Lower lobe of right lung (tissue), 2 donors: ENCODE measurements around the gene ANO7. TPM values are rescaled to one million over a fixed set of nuclear protein-coding genes. Genes with fewer than 3 reads are reported as not detected.

ENCODE experiments used
- ATAC-seq, 2 donors: fragments of 200-7000 bp; cut with Tn5 transposase; one replicate each; pipeline ENCODE4 v1.9.1; 2020 to 2022; ENCODE audit warnings: mild to moderate bottlenecking in 2 of 2, moderate library complexity in 2 of 2
- DNase-seq: peaks from one replicate; pipeline ENCODE4 v3.0.0-alpha.2; 2020
- H3K27ac ChIP-seq: fragments of 200-600 bp; one replicate; pipeline ENCODE4 v1.8.0; 2022
- H3K27me3 ChIP-seq: fragments of 200-600 bp; one replicate; pipeline ENCODE4 v1.8.0; 2022; ENCODE audit warnings: low read depth
- H3K36me3 ChIP-seq: fragments of 200-600 bp; one replicate; pipeline ENCODE4 v1.8.0; 2022; ENCODE audit warnings: mild to moderate bottlenecking
- H3K4me1 ChIP-seq: fragments of 200-600 bp; one replicate; pipeline ENCODE4 v1.8.0; 2022
- H3K4me3 ChIP-seq: fragments of 200-600 bp; one replicate; pipeline ENCODE4 v1.8.0; 2022; ENCODE audit warnings: mild to moderate bottlenecking
- H3K9me3 ChIP-seq: fragments of 200-600 bp; one replicate; pipeline ENCODE4 v1.8.0; 2022
- CTCF ChIP-seq: fragments of 200-600 bp; IDR thresholded peaks from one replicate; pipeline ENCODE4 v1.8.0; 2022; ENCODE audit warnings: antibody characterized with exemption, mild to moderate bottlenecking
- intact Hi-C: fragments of 100-400 bp; cut with DNase I; formaldehyde crosslinking; loops from one replicate; pipeline ENCODE4 v1.11.0; 2022
- total RNA-seq: library from RNA; stranded (reverse); fragmentation: NEBNext Ultra II Directional; extraction: Animal tissue kit (Norgen Biotek cat#: 25700); gene quantifications from one replicate; pipeline ENCODE4 v1.2.1, GENCODE V29; 2021
- donor health status: DM: no; HTN: yes; CAD: no; lungs with severe emphysema.

The ANO7 gene
- total RNA-seq, 1 donor from 2014 or later, result 1.3 TPM

- H3K36me3 ChIP-seq, result no peaks in the 10 kb centered on the region
- TF ChIP-seq CTCF, result no peak
- H3K27me3 ChIP-seq, result no peaks in the 10 kb centered on the region
- no peak for ATAC-seq
- DNase-seq, result no peak
- intact Hi-C loops, result no loop called here
- H3K27ac ChIP-seq, result no peak overlapping the region
- no peak overlapping the region for H3K4me3 ChIP-seq
- H3K4me1 ChIP-seq, result no peaks in the 10 kb centered on the region
- no peaks in the 10 kb centered on the region for H3K9me3 ChIP-seq
Measured at GRCh38 chr2:241204490-241204889, 16.0 kb downstream of the ANO7 start.

DNA sequence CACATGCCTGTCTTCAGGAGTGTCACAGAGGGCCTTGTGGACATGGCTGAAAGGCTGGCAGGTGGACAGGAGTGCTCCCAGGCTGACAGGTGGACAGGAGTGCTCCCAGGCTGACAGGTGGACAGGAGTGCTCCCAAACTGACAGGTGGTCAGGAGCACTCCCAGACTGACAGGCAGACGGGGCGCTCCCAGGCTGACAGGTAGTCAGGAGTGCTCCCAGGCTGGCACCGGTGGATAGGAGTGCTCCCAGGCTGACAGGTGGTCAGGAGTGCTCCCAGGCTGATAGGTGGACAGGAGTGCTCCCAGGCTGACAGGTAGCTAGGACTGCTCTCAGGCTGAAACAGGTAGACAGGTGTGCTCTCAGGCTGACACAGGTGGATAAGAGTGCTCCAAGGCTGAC is 16.6 kb downstream of the ANO7 start:
- Histone ChIP-seq H3K4me3 (no peak overlapping the region), H3K36me3 (no peaks in the 10 kb centered on the region), H3K27me3 (no peaks in the 10 kb centered on the region), H3K27ac (no peak overlapping the region), H3K4me1 (no peaks in the 10 kb centered on the region), H3K9me3 (no peaks in the 10 kb centered on the region)
- DNase-seq, result no peak
- no peak for TF ChIP-seq CTCF
- intact Hi-C loops, result no loop called here
- ATAC-seq, result no peak

DNA sequence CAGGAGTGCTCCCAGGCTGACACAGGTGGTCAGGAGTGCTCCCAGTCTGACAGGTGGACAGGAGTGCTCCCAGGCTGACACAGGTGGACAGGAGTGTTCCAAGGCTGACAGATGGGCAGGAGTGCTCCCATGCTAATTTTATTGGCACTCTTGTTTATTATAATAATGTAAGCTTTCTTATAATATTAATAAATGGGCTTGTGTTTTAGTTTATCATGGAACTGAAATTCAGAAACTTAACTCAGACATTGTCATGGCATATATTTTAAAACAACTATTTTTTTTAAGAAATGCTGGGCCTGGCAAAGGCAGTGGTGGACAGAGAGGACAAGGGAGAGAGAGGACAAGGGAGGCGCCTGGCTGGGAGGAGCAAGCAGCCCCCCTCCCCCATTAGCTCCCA is 18.7 kb downstream of the ANO7 start:
- H3K4me3 ChIP-seq, result no peak overlapping the region
- H3K27me3 ChIP-seq, result no peaks in the 10 kb centered on the region
- H3K36me3 ChIP-seq, result no peaks in the 10 kb centered on the region
- TF ChIP-seq CTCF, result no peak
- no peak for DNase-seq
- no peak overlapping the region for H3K27ac ChIP-seq
- intact Hi-C loops, result no loop called here
- ATAC-seq, result no peak
- H3K9me3 ChIP-seq, result no peaks in the 10 kb centered on the region
- no peaks in the 10 kb centered on the region for H3K4me1 ChIP-seq

- Histone ChIP-seq H3K36me3 (no peaks in the 10 kb centered on the region), H3K4me1 (no peaks in the 10 kb centered on the region), H3K9me3 (no peaks in the 10 kb centered on the region), H3K27ac (no peak overlapping the region), H3K4me3 (no peak overlapping the region), H3K27me3 (no peaks in the 10 kb centered on the region)
- DNase-seq (no peak), ATAC-seq (no peak)
- TF ChIP-seq CTCF, result no peak
- intact Hi-C loops, result no loop called here
Measured at GRCh38 chr2:241207641-241208040, 19.2 kb downstream of the ANO7 start.

- intact Hi-C loops, result no loop called here
- Histone ChIP-seq H3K27ac (no peak overlapping the region), H3K4me1 (no peaks in the 10 kb centered on the region), H3K27me3 (no peaks in the 10 kb centered on the region), H3K4me3 (no peak overlapping the region), H3K9me3 (no peaks in the 10 kb centered on the region), H3K36me3 (no peaks in the 10 kb centered on the region)
- no peak for TF ChIP-seq CTCF
- ATAC-seq (no peak), DNase-seq (no peak)
Measured at GRCh38 chr2:241208058-241208457, 19.6 kb downstream of the ANO7 start.

DNA sequence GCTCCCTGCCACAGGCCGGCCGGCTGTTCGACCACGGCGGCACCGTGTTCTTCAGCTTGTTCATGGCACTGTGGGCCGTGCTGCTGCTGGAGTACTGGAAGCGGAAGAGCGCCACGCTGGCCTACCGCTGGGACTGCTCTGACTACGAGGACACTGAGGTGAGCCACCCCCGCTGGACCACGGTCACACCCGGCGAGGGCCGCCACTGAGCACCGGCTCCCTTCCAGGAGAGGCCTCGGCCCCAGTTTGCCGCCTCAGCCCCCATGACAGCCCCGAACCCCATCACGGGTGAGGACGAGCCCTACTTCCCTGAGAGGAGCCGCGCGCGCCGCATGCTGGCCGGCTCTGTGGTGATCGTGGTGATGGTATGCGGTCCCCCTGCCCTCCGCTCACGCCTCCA is 20.8 kb downstream of the ANO7 start:
- intact Hi-C loops, result no loop called here
- H3K36me3 ChIP-seq, result no peaks in the 10 kb centered on the region

More for the DNA sequence above, 20.8 kb downstream of the ANO7 start:
- ATAC-seq (no peak), DNase-seq (no peak)
- no peak overlapping the region for H3K4me3 ChIP-seq
- no peaks in the 10 kb centered on the region for H3K27me3 ChIP-seq
- no peaks in the 10 kb centered on the region for H3K4me1 ChIP-seq
- H3K9me3 ChIP-seq, result no peaks in the 10 kb centered on the region
- H3K27ac ChIP-seq, result no peak overlapping the region
- no peak for TF ChIP-seq CTCF
